K562 (cell line): ENCODE measurements around the gene MYL3. TPM values are rescaled to one million over a fixed set of nuclear protein-coding genes. Genes with fewer than 3 reads are reported as not detected.

Experiments used
- ATAC-seq: fragments of 200-7000 bp; cut with Tn5 transposase; 3 replicates; pipeline ENCODE4 v1.9.1; 2020; ENCODE audit warnings: moderate library complexity
- BruUV-seq: library from RNA; stranded (reverse); fragments of 400-500 nt; replicated peaks from 2 replicates; lab custom pipeline; 2021; lab: Mats Ljungman, UMichigan
- CTCF ChIA-PET: fragments of 300-600 bp; formaldehyde crosslinking; extraction: SDS; loops from one replicate; lab custom pipeline; 2021; ENCODE audit warnings: low intra/inter-chr PET ratio; lab: Yijun Ruan, JAX
- POLR2A ChIA-PET: fragments of 300-600, 350-650 bp; sonication (Branson Sonifier 250); formaldehyde crosslinking; extraction: SDS; loops from one replicate; lab custom pipeline; 2021; ENCODE audit warnings: antibody characterized with exemption, inconsistent platforms; lab: Yijun Ruan, JAX
- DNase-seq, 4 experiments: peaks; one replicate each; pipeline versions ENCODE4 v3.0.0 to v3.0.0-alpha.2; 2011 to 2018; ENCODE audit warnings: low spot score in 3 of 4, mixed read lengths in 3 of 4; ENCODE audit errors: extremely low read depth in 1 of 4
- FAIRE-seq: peaks from 2 replicates; lab custom pipeline; 2011; peaks lifted over from hg19 to GRCh38; lab: Jason Lieb, UNC
- H2AFZ ChIP-seq: 2 replicates; pipeline ENCODE4 v1.6.0; 2011; ENCODE audit warnings: low read depth, low read length, control low read depth, inconsistent platforms
- H3K27ac ChIP-seq: fragments of 200-600 bp; 3 replicates; pipeline ENCODE4 v1.8.0; 2011; ENCODE audit warnings: low read depth, mild to moderate bottlenecking, control low read depth, inconsistent platforms, low read length, moderate library complexity, mixed read lengths; ENCODE audit errors: extremely low read depth
- H3K27me3 ChIP-seq, 2 experiments: fragments of 300-600 bp in 1 of 2; 2 replicates in 1 of 2; 3 replicates in 1 of 2; pipeline versions ENCODE4 v1.6.0 to v1.8.0; 2011; ENCODE audit warnings: inconsistent platforms in 2 of 2, low read length in 2 of 2, mild to moderate bottlenecking in 1 of 2, mixed read lengths in 1 of 2, moderate library complexity in 1 of 2; ENCODE audit not compliant: control insufficient read depth in 2 of 2, insufficient read depth in 2 of 2
- H3K36me3 ChIP-seq: fragments of 300-600 bp; 3 replicates; pipeline ENCODE4 v1.8.0; 2011; ENCODE audit warnings: mild to moderate bottlenecking, low read length, inconsistent platforms; ENCODE audit not compliant: control insufficient read depth, insufficient read depth
- H3K4me1 ChIP-seq, 2 experiments: fragments of 200-600 bp in 1 of 2; replicated peaks in 1 of 2; 2 replicates in 1 of 2; 3 replicates in 1 of 2; pipeline versions ENCODE4 v1.5.1 to v1.8.0; 2011; ENCODE audit warnings: inconsistent platforms in 2 of 2, low read length in 2 of 2, mild to moderate bottlenecking in 1 of 2, mixed read lengths in 1 of 2, moderate library complexity in 1 of 2; ENCODE audit not compliant: control insufficient read depth in 2 of 2, insufficient read depth in 2 of 2
- H3K4me2 ChIP-seq: 2 replicates; pipeline ENCODE4 v1.6.1; 2011; ENCODE audit warnings: low read length, control low read depth, inconsistent platforms, mixed read lengths; ENCODE audit not compliant: insufficient read depth
- H3K4me3 ChIP-seq: fragments of 200-600 bp; sonication (generic), shearing (Covaris generic); 2 replicates; pipeline ENCODE4 v1.5.1; 2016; ENCODE audit warnings: control low read depth, inconsistent platforms
- H3K79me2 ChIP-seq: fragments of 200-600 bp; 3 replicates; pipeline ENCODE4 v1.8.0; 2011; ENCODE audit warnings: low read length, inconsistent platforms; ENCODE audit not compliant: control insufficient read depth, insufficient read depth
- H3K9ac ChIP-seq, 2 experiments: 2 replicates each; pipeline versions ENCODE4 v1.6.0 to v1.6.1; 2011; ENCODE audit warnings: low read depth in 2 of 2, low read length in 2 of 2, control low read depth in 1 of 2, inconsistent platforms in 1 of 2, mild to moderate bottlenecking in 1 of 2, mixed read lengths in 1 of 2; ENCODE audit not compliant: insufficient read depth in 1 of 2
- H3K9me1 ChIP-seq: one replicate; pipeline ENCODE4 v1.6.0; 2011; ENCODE audit warnings: inconsistent platforms, mild to moderate bottlenecking, low read length, moderate library complexity; ENCODE audit not compliant: control insufficient read depth, insufficient read depth
- H3K9me3 ChIP-seq: replicated peaks from 2 replicates; pipeline ENCODE4 v1.5.1; 2011; ENCODE audit warnings: low read depth, low read length, inconsistent platforms; ENCODE audit not compliant: control insufficient read depth, insufficient read depth
- H4K20me1 ChIP-seq: replicated peaks from 2 replicates; pipeline ENCODE4 v1.6.1; 2011; ENCODE audit warnings: low read length, inconsistent platforms, mixed read lengths; ENCODE audit not compliant: control insufficient read depth, insufficient read depth
- BRCA1 ChIP-seq, 2 experiments: fragments of 450-650 bp in 1 of 2; sonication (generic) in 1 of 2; formaldehyde crosslinking in 1 of 2; IDR thresholded peaks; 2 replicates each; pipeline versions ENCODE4 v1.5.0 to v1.6.1; 2017 to 2020; ENCODE audit warnings: mild to moderate bottlenecking in 1 of 2, missing genetic modification reagents in 1 of 2
- FOXA1 ChIP-seq: fragments of 450-650 bp; IDR thresholded peaks from 2 replicates; pipeline ENCODE4 v1.6.1; 2016; ENCODE audit warnings: mild to moderate bottlenecking, borderline replicate concordance
- JUN ChIP-seq, 2 experiments: sonication (generic) in 1 of 2; formaldehyde crosslinking in 1 of 2; IDR thresholded peaks; 2 replicates each; pipeline versions ENCODE4 v1.6.1 to v1.8.0; 2012 to 2022; ENCODE audit warnings: borderline replicate concordance in 2 of 2, mild to moderate bottlenecking in 2 of 2, improper control_type of control experiment in 1 of 2, low read depth in 1 of 2, low read length in 1 of 2, missing genetic modification reagents in 1 of 2
- JUND ChIP-seq, 2 experiments: IDR thresholded peaks; 2 replicates in 1 of 2; 3 replicates in 1 of 2; pipeline ENCODE4 v1.6.1; 2011; ENCODE audit warnings: borderline replicate concordance in 2 of 2, low read depth in 2 of 2, low read length in 2 of 2, improper control_type of control experiment in 1 of 2, missing biosample characterization in 1 of 2, missing genetic modification characterization in 1 of 2, missing genetic modification reagents in 1 of 2
- KLF6 ChIP-seq: fragments of 250-450 bp; sonication (Bioruptor Pico); IDR thresholded peaks from 2 replicates; pipeline ENCODE4 v1.4.0; 2020; ENCODE audit warnings: mild to moderate bottlenecking, moderate library complexity, borderline replicate concordance
- POLR2G ChIP-seq: fragments of 200-400 bp; formaldehyde crosslinking; IDR thresholded peaks from 2 replicates; pipeline ENCODE4 v1.6.1; 2017; ENCODE audit warnings: low read depth, mild to moderate bottlenecking, antibody characterized with exemption, low read length, moderate library complexity
- RB1 ChIP-seq: fragments of 450-650 bp; IDR thresholded peaks from 2 replicates; pipeline ENCODE4 v1.6.1; 2017; ENCODE audit warnings: low read depth, mild to moderate bottlenecking
- TEAD1 ChIP-seq, 2 experiments: fragments of 450-650 bp in 1 of 2; sonication (generic) in 1 of 2; formaldehyde crosslinking; IDR thresholded peaks; 2 replicates each; pipeline versions ENCODE4 v1.4.0 to v1.8.0; 2020 to 2022; ENCODE audit warnings: mild to moderate bottlenecking in 2 of 2, missing genetic modification reagents in 1 of 2
- WGBS: fragments of 100-300 bp; shearing (Covaris generic); methylation state at CpG from one replicate; pipeline ENCODE4 v1.1.6; 2016; ENCODE audit warnings: low coverage, mixed read lengths; ENCODE audit not compliant: insufficient coverage; ENCODE audit errors: missing lambda C conversion rate; 5-methylcytosine and 5-hydroxymethylcytosine counted together
- in situ Hi-C: fragments of 300-500 bp; cut with MboI; formaldehyde crosslinking; loops from 4 replicates; pipeline ENCODE4 v1.15.0; 2018; ENCODE audit warnings: inconsistent platforms, mixed read lengths
- intact Hi-C: fragments of 100-400 bp; cut with micrococcal nuclease; formaldehyde crosslinking; loops from 2 replicates; pipeline ENCODE4 v1.14.2; 2022
- polyA plus RNA-seq, 8 experiments: library from polyadenylated mRNA; depleted of rRNA in 4 of 8; stranded (reverse) in 5 of 8; unstranded in 3 of 8; fragments of >200 nt; fragmentation: Nextera tagmentation in 2 of 8; fragmentation: Illumina TruSeq in 1 of 8; extraction: Ambion mirVana in 2 of 8; extraction: Trizol in 1 of 8; gene quantifications; 2 replicates each; pipeline versions ENCODE4 v1.2.1 to v1.2.3, GENCODE V29; 2011 to 2014; ENCODE audit warnings: inconsistent platforms in 1 of 8, missing spikeins in 1 of 8
- total RNA-seq, 7 experiments: library from RNA; depleted of rRNA in 6 of 7; stranded (reverse); fragments of >200 nt in 6 of 7; fragmentation: Illumina TruSeq in 2 of 7; extraction: Trizol in 2 of 7; gene quantifications; 2 replicates each; pipeline versions ENCODE4 v1.2.1 to v1.2.3, GENCODE V29; 2011 to 2021; ENCODE audit warnings: low replicate concordance in 1 of 7
- TF ChIP-seq, protein P1 (sequence below): fragments of 200-800 bp; sonication (Bioruptor generic); IDR thresholded peaks from 2 replicates; pipeline ENCODE4 v1.6.1; 2017; ENCODE audit warnings: missing genetic modification characterization, missing compliant biosample characterization
- TF ChIP-seq, protein P2 (sequence below): fragments of 450-650 bp; IDR thresholded peaks from 2 replicates; pipeline ENCODE4 v1.6.1; 2016; ENCODE audit warnings: low read depth, mild to moderate bottlenecking, moderate library complexity
- TF ChIP-seq, protein P3 (sequence below): fragments of 200-800 bp; sonication (Bioruptor generic); IDR thresholded peaks from 2 replicates; pipeline ENCODE4 v1.6.1; 2016; ENCODE audit warnings: missing genetic modification characterization, missing compliant biosample characterization

The MYL3 gene
- total and polyA plus RNA-seq, 9 of the 15 experiments (the other 6 are each of a cell fraction or from before 2014, with no cell fraction given) = 0.14 to 0.45 TPM; not detected in 7

DNA sequence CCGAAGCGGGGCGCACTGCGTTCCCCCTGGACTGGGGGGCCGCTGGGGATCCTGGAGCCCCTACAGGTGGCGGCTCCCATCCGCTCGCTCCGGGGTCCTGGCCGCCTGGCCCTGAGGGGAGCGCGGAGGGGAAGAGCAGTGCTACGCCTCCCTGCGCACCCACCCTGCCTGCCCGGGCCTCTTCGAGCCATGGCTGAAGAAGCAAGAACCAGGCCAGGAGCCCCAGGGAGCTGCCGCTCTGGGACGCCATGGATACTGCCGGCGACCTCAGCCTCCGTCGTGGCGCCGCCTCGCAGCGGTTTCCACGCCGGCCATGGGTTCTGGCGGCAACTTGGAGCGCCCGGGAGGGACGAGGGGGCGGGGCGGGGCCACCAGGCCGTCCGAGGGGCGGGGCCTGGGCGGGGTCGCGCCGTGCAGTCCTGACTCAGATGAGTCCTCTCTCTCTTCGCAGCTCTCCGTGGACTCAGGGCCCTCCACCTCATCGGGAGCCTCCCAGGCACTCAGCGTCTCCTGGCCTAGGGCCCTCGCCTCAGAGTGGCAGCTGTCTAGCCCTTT is 50.9 kb downstream of the MYL3 start:
- FAIRE-seq = no peak
- H3K9me3 ChIP-seq = no peaks in the 10 kb centered on the region
- intact Hi-C loops = no loop called here
- no peak for TF ChIP-seq FOXA1
- TF ChIP-seq RB1 = peak; percentile 79; the same call in 1 of the 2 replicates
- peak in 1 of 2 experiments; percentile 35; a peak in 1 of 4 replicates for TF ChIP-seq TEAD1 (CRISPR knock-in tag; IDR thresholded peaks at IDR 0.05)
- TF ChIP-seq, protein P1, sequence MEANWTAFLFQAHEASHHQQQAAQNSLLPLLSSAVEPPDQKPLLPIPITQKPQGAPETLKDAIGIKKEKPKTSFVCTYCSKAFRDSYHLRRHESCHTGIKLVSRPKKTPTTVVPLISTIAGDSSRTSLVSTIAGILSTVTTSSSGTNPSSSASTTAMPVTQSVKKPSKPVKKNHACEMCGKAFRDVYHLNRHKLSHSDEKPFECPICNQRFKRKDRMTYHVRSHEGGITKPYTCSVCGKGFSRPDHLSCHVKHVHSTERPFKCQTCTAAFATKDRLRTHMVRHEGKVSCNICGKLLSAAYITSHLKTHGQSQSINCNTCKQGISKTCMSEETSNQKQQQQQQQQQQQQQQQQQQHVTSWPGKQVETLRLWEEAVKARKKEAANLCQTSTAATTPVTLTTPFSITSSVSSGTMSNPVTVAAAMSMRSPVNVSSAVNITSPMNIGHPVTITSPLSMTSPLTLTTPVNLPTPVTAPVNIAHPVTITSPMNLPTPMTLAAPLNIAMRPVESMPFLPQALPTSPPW = peak; percentile 57
- TF ChIP-seq JUND (IDR thresholded peaks at IDR 0.05; ENCODE audit: borderline replicate concordance, low read depth, low read length) = no peak
- TF ChIP-seq JUND (tag; IDR thresholded peaks at IDR 0.05; ENCODE audit: borderline replicate concordance, low read depth, low read length) = no peak; the same call in 2 of the 3 replicates
- no peak for TF ChIP-seq JUN (IDR thresholded peaks at IDR 0.05; ENCODE audit: borderline replicate concordance, low read depth, low read length)
- TF ChIP-seq JUN (CRISPR knock-in tag; IDR thresholded peaks at IDR 0.05; ENCODE audit: borderline replicate concordance) = no peak
- TF ChIP-seq, protein P2, sequence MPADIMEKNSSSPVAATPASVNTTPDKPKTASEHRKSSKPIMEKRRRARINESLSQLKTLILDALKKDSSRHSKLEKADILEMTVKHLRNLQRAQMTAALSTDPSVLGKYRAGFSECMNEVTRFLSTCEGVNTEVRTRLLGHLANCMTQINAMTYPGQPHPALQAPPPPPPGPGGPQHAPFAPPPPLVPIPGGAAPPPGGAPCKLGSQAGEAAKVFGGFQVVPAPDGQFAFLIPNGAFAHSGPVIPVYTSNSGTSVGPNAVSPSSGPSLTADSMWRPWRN = no peak
- no peak for TF ChIP-seq BRCA1 (IDR thresholded peaks at IDR 0.05)
- no peak for TF ChIP-seq BRCA1 (CRISPR knock-in tag; IDR thresholded peaks at IDR 0.05)
- peak; percentile 41; the same call in 1 of the 2 replicates for TF ChIP-seq POLR2G
- no peak for TF ChIP-seq KLF6 (CRISPR knock-in tag)
- TF ChIP-seq, protein P3, sequence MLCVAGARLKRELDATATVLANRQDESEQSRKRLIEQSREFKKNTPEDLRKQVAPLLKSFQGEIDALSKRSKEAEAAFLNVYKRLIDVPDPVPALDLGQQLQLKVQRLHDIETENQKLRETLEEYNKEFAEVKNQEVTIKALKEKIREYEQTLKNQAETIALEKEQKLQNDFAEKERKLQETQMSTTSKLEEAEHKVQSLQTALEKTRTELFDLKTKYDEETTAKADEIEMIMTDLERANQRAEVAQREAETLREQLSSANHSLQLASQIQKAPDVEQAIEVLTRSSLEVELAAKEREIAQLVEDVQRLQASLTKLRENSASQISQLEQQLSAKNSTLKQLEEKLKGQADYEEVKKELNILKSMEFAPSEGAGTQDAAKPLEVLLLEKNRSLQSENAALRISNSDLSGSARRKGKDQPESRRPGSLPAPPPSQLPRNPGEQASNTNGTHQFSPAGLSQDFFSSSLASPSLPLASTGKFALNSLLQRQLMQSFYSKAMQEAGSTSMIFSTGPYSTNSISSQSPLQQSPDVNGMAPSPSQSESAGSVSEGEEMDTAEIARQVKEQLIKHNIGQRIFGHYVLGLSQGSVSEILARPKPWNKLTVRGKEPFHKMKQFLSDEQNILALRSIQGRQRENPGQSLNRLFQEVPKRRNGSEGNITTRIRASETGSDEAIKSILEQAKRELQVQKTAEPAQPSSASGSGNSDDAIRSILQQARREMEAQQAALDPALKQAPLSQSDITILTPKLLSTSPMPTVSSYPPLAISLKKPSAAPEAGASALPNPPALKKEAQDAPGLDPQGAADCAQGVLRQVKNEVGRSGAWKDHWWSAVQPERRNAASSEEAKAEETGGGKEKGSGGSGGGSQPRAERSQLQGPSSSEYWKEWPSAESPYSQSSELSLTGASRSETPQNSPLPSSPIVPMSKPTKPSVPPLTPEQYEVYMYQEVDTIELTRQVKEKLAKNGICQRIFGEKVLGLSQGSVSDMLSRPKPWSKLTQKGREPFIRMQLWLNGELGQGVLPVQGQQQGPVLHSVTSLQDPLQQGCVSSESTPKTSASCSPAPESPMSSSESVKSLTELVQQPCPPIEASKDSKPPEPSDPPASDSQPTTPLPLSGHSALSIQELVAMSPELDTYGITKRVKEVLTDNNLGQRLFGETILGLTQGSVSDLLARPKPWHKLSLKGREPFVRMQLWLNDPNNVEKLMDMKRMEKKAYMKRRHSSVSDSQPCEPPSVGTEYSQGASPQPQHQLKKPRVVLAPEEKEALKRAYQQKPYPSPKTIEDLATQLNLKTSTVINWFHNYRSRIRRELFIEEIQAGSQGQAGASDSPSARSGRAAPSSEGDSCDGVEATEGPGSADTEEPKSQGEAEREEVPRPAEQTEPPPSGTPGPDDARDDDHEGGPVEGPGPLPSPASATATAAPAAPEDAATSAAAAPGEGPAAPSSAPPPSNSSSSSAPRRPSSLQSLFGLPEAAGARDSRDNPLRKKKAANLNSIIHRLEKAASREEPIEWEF (CRISPR knock-in tag) = no peak

More for the DNA sequence above, 50.9 kb downstream of the MYL3 start:
- Histone ChIP-seq H4K20me1 (no peaks in the 10 kb centered on the region), H3K9ac (peak overlapping the region; percentile 16 to 92; a peak in 3 of 4 replicates), H3K9me1 (no peaks in the 10 kb centered on the region), H3K4me2 (peak overlapping the region; percentile 67), H2AFZ (peak overlapping the region; percentile 93), H3K79me2 (no peaks in the 10 kb centered on the region), H3K36me3 (no peaks in the 10 kb centered on the region), H3K27ac (no peak overlapping the region), H3K4me3 (peak overlapping the region; percentile 9), H3K27me3 (peaks cover 7 to 22% of the 10 kb centered on the region in 2 experiments; a peak in 3 of 5 replicates), H3K4me1 (peaks cover 6 to 16% of the 10 kb centered on the region in 2 experiments; a peak in 3 of 5 replicates)
- ATAC-seq (peak; percentile 99), DNase-seq (peak; percentile 89 to 98 (median 96))
- POLR2A ChIA-PET = interaction anchor here (0.6 to 1.0 kb wide), 2 partner anchors 8 to 51 kb away, joined by 4 to 6 read pairs; no protein-coding TSS in a partner anchor
- CTCF ChIA-PET = no interaction called here
- BruUV-seq = no TSS peak
- 18% methylated on average over 33 of the region's 46 CpGs for WGBS
- in situ Hi-C loops = no loop called here
